ENCODE results near the gene IPO4. TPM values are rescaled to one million over a fixed set of nuclear protein-coding genes. Genes with fewer than 3 reads are reported as not detected.
A peak's percentile ranks its signal among the peaks of the same experiment; 100 is the strongest.

IPO4 gene
- total and polyA plus RNA-seq, 10 of the 15 experiments (the other 5 are each of a cell fraction or from before 2014, with no cell fraction given), result 7.8 to 139 (median 37.6) TPM

- TF ChIP-seq IRF3 (IDR thresholded peaks at IDR 0.05), result no peak
- TF ChIP-seq TCF12 (IDR thresholded peaks at IDR 0.05; ENCODE audit: low read depth, low read length), result no peak
- no peak for TF ChIP-seq TARDBP (IDR thresholded peaks at IDR 0.05; ENCODE audit: borderline replicate concordance)
- peak; percentile 21; the same call in 1 of the 2 replicates for TF ChIP-seq SMAD5 (IDR thresholded peaks at IDR 0.05; ENCODE audit: low read depth)
- TF ChIP-seq IRF5 (IDR thresholded peaks at IDR 0.05; ENCODE audit: borderline replicate concordance), result no peak
- TF ChIP-seq PAX8 (IDR thresholded peaks at IDR 0.05), result no peak
- TF ChIP-seq SIN3A (IDR thresholded peaks at IDR 0.05; ENCODE audit: low read depth, low read length), result peak; percentile 80
- TF ChIP-seq POLR2AphosphoS2 (IDR thresholded peaks at IDR 0.05; ENCODE audit: low read depth, low read length), result peak; percentile 41; the same call in 1 of the 2 replicates
- no peak for TF ChIP-seq ZSCAN29 (IDR thresholded peaks at IDR 0.05)
- TF ChIP-seq ZNF274 (IDR thresholded peaks at IDR 0.05; ENCODE audit: insufficient read depth, insufficient read length), result no peak
- TF ChIP-seq CREM (IDR thresholded peaks at IDR 0.05; ENCODE audit: low read depth), result 0 out of 2 replicates have a peak, but pooled peaks have one; percentile 11
- no peak for TF ChIP-seq ZNF207 (IDR thresholded peaks at IDR 0.05; ENCODE audit: borderline replicate concordance)
- TF ChIP-seq YY1 (IDR thresholded peaks at IDR 0.05; ENCODE audit: low read depth, low read length), result 0 out of 2 replicates have a peak, but pooled peaks have one; percentile 20
- TF ChIP-seq TAF1 (IDR thresholded peaks at IDR 0.05; ENCODE audit: borderline replicate concordance, low read depth, low read length), result peak; percentile 54; the same call in 1 of the 2 replicates
- no peak for TF ChIP-seq HDGF (IDR thresholded peaks at IDR 0.05)
- TF ChIP-seq NFXL1 (IDR thresholded peaks at IDR 0.05; ENCODE audit: borderline replicate concordance), result no peak
- no peak for TF ChIP-seq USF1 (IDR thresholded peaks at IDR 0.05; ENCODE audit: borderline replicate concordance, extremely low read length, insufficient read depth, low read depth, low read length)
- TF ChIP-seq MEF2B (IDR thresholded peaks at IDR 0.05; ENCODE audit: partially characterized antibody, poor library complexity, severe bottlenecking), result no peak
- TF ChIP-seq ZBED1 (IDR thresholded peaks at IDR 0.05; ENCODE audit: borderline replicate concordance), result no peak; the same call in 1 of the 2 replicates
- no peak for TF ChIP-seq ZNF384 (IDR thresholded peaks at IDR 0.05; ENCODE audit: borderline replicate concordance, low read depth, low read length)
- no peak for TF ChIP-seq CEBPB (IDR thresholded peaks at IDR 0.05; ENCODE audit: borderline replicate concordance in 1 of 2, low read depth in 2 of 2, low read length in 2 of 2)
- no peak for TF ChIP-seq HSF1 (IDR thresholded peaks at IDR 0.05; ENCODE audit: low read depth, low read length)
- TF ChIP-seq SMAD1 (IDR thresholded peaks at IDR 0.05; ENCODE audit: low read depth, partially characterized antibody), result no peak
- no peak for TF ChIP-seq CTCF (IDR thresholded peaks at IDR 0.05 in 2 of 3, conservative IDR thresholded peaks at IDR 0.05 in 1 of 3; ENCODE audit: control insufficient read depth in 2 of 3, extremely low read depth in 1 of 3, insufficient read depth in 1 of 3, low read depth in 3 of 3, low read length in 3 of 3)
Observed at GRCh38 chr14:24146453-24146977, 42.1 kb downstream of the IPO4 start, which contains the start of gene PSME2 (continued).

Data from GM12878 (cell line).